ENCODE data around the gene KLHDC1.
"Not testable (repeated sequence)": the region's sequence is repeated elsewhere in the genome, so short reads cannot be mapped to it uniquely, and the experiment has no call there.

Gene KLHDC1

DNA sequence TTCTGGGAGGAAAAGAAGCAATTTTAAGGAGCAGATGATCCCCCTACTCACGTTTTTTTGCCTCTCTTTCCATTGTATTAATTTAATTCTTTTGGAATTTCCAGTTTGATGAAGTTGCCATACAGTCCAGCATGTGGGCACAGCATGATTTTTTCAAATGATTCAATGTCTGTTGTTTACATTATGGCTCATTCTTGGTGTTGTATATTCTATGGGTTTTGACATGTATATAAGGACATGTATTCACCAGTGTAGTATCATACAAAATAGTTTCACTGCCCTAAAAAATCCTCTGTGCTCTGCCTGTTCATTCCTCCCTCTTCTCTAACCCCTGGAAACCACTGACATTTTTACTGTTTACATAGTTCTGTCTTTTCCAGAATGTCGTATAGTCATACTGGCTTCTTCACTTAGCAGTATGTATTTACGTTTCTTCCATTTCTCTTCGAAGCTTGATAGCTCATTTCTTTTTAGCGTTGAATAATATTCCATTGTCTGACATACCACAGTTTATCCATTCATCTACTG is 61.7 kb downstream of the KLHDC1 start:
- no peak for DNase-seq (ENCODE audit: low read depth in 1 of 2, low spot score in 1 of 2)
- in situ Hi-C loops (cut with HindIII; ENCODE audit: low pct_unique_long_range_greater_than_20kb, low sequenced_read_pairs): no loop called here
- TF ChIP-seq JUND (IDR thresholded peaks at IDR 0.05; ENCODE audit: low read depth): no peak

- no peak for DNase-seq (ENCODE audit: low read depth in 1 of 2, low spot score in 1 of 2)
- in situ Hi-C loops (cut with HindIII; ENCODE audit: low pct_unique_long_range_greater_than_20kb, low sequenced_read_pairs): no loop called here
- no peak for TF ChIP-seq JUND (IDR thresholded peaks at IDR 0.05; ENCODE audit: low read depth)
These were observed 62.5 kb downstream of the KLHDC1 start for GRCh38 chr14:49755378-49755777.

- no peak for TF ChIP-seq JUND (IDR thresholded peaks at IDR 0.05; ENCODE audit: low read depth)
- in situ Hi-C loops (cut with HindIII; ENCODE audit: low pct_unique_long_range_greater_than_20kb, low sequenced_read_pairs): no loop called here
- no peak for DNase-seq (ENCODE audit: low read depth in 1 of 2, low spot score in 1 of 2)
These were observed 69.1 kb downstream of the KLHDC1 start for GRCh38 chr14:49761839-49762551.

DNA sequence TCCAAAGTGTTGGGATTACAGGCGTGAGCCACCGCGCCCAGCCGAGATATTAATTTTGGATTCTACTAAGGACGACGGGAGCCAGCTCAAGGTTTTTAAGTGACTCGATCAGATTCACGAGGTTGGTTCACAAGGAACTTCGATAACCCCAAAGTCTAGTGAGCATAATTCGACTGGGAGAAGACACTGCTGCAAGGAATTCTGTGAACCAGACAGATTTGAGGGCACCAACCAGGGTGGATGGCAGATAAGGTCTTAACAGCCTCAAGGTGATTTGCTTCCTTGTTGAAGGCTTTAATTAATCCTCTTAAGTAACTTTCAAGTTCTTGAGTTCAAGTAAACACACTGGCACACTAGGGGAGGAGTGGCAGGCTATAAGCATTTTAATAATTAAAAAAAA is 73.9 kb downstream of the KLHDC1 start:
- peak; percentile 23 to 66 for DNase-seq (ENCODE audit: low read depth in 1 of 2, low spot score in 1 of 2)
- no peak for TF ChIP-seq JUND (IDR thresholded peaks at IDR 0.05; ENCODE audit: low read depth)
- in situ Hi-C loops (cut with HindIII; ENCODE audit: low pct_unique_long_range_greater_than_20kb, low sequenced_read_pairs): no loop called here

DNA sequence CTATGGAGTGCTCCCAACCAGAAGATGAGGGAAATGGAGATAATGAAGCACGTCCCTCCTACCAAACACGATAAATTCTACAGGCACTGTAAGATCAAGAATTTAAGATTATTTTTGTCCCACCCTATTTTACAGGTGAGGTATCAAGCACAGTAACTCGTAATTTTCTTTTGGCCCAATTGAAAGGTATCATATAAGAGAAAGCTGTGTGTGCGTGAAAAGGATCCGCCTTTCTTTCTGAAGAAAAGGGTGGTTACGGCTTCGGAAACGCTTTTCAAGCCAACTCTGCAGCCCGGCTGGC is 74.3 kb downstream of the KLHDC1 start:
- no peak for DNase-seq (ENCODE audit: low read depth in 1 of 2, low spot score in 1 of 2)
- in situ Hi-C loops (cut with HindIII; ENCODE audit: low pct_unique_long_range_greater_than_20kb, low sequenced_read_pairs): no loop called here
- no peak for TF ChIP-seq JUND (IDR thresholded peaks at IDR 0.05; ENCODE audit: low read depth)

GRCh38 chr14:49767571-49768300 is 74.8 kb downstream of the KLHDC1 start, which contains the start of gene KLHDC2:
Gene KLHDC2 (plus strand): TSS chr14:49768153. CDS start chr14:49768469, 316 bp downstream.
- DNase-seq (ENCODE audit: low read depth in 1 of 2, low spot score in 1 of 2): peak; percentile 76 to 93
- in situ Hi-C loops (cut with HindIII; ENCODE audit: low pct_unique_long_range_greater_than_20kb, low sequenced_read_pairs): no loop called here
- TF ChIP-seq JUND (IDR thresholded peaks at IDR 0.05; ENCODE audit: low read depth): no peak

- in situ Hi-C loops (cut with HindIII; ENCODE audit: low pct_unique_long_range_greater_than_20kb, low sequenced_read_pairs): no loop called here
- no peak for TF ChIP-seq JUND (IDR thresholded peaks at IDR 0.05; ENCODE audit: low read depth)
- DNase-seq (ENCODE audit: low read depth in 1 of 2, low spot score in 1 of 2): peak in 1 of 2 experiments; percentile 60
These were observed 75.6 kb downstream of the KLHDC1 start for GRCh38 chr14:49768301-49769121.

DNA sequence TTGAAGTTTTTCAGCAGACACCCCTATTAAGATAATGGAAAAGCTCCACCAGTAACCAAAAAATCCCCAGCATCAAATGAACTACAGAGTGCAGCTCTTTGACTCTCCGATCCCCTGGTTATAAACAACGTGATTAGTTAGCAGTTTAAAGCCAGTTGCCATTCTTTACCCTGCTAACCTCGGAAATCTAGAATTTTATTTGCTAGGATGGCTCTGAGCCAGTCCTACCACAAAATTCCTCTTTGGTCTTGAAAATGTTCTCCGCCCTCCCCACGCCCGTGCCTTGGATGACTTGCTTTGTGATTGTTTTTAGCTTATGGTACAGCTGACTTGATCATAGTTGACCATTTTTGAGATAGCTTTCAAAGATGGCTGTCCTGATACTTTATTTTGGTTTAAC is 76.3 kb downstream of the KLHDC1 start:
- TF ChIP-seq JUND (IDR thresholded peaks at IDR 0.05; ENCODE audit: low read depth): no peak
- in situ Hi-C loops (cut with HindIII; ENCODE audit: low pct_unique_long_range_greater_than_20kb, low sequenced_read_pairs): no loop called here
- DNase-seq (ENCODE audit: low read depth in 1 of 2, low spot score in 1 of 2): peak in 1 of 2 experiments; percentile 38

GRCh38 chr14:49769581-49770211 is 76.8 kb downstream of the KLHDC1 start:
- in situ Hi-C loops (cut with HindIII; ENCODE audit: low pct_unique_long_range_greater_than_20kb, low sequenced_read_pairs): no loop called here
- TF ChIP-seq JUND (IDR thresholded peaks at IDR 0.05; ENCODE audit: low read depth): no peak
- DNase-seq (ENCODE audit: low read depth in 1 of 2, low spot score in 1 of 2): no peak

- in situ Hi-C loops (cut with HindIII; ENCODE audit: low pct_unique_long_range_greater_than_20kb, low sequenced_read_pairs): no loop called here
- TF ChIP-seq JUND (IDR thresholded peaks at IDR 0.05; ENCODE audit: low read depth): 0 out of 2 replicates have a peak, but pooled peaks have one; percentile 22
- peak; percentile 37 to 94 for DNase-seq (ENCODE audit: low read depth in 1 of 2, low spot score in 1 of 2)
These were observed 77.4 kb downstream of the KLHDC1 start for GRCh38 chr14:49770212-49770817.

DNA sequence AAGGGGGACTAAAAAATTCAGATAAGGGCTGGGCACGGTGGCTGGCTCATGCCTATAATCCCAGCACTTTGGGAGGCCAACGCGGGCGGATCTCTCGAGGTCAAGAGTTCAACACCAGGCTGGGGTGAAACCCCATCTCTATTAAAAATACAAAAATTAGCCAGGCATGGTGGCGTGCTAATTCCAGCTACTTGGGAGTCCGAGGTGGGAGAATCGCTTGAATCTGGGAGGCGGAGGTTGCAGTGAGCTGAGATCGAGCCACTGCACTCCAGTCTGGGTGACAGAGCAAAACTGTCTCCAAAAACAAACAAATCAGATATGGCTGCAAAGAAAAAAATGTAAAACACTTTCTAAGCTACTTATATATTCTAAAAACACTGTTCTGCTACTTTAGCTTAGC is 78.8 kb downstream of the KLHDC1 start:
- in situ Hi-C loops (cut with HindIII; ENCODE audit: low pct_unique_long_range_greater_than_20kb, low sequenced_read_pairs); DNase-seq (ENCODE audit: low read depth in 1 of 2, low spot score in 1 of 2): not testable (repeated sequence)

GRCh38 chr14:49774106-49774505 is 81.2 kb downstream of the KLHDC1 start:
- TF ChIP-seq JUND (IDR thresholded peaks at IDR 0.05; ENCODE audit: low read depth): no peak
- no peak for DNase-seq (ENCODE audit: low read depth in 1 of 2, low spot score in 1 of 2)
- in situ Hi-C loops (cut with HindIII; ENCODE audit: low pct_unique_long_range_greater_than_20kb, low sequenced_read_pairs): no loop called here
